H1 (cell line): ENCODE measurements around the gene WDCP. TPM values are rescaled to one million over a fixed set of nuclear protein-coding genes. Genes with fewer than 3 reads are reported as not detected.

Source experiments
- polyA plus RNA-seq, 7 experiments: library from polyadenylated mRNA; depleted of rRNA in 3 of 7; stranded (reverse) in 5 of 7; unstranded in 2 of 7; fragments of >200 nt in 5 of 7; fragments of 200-250 nt in 2 of 7; gene quantifications; 1 replicate in 5 of 7; 2 replicates in 1 of 7; 4 replicates in 1 of 7; pipeline versions ENCODE4 v1.2.1 to v1.2.3, GENCODE V29; 2011 to 2013; ENCODE audit warnings: missing spikeins in 2 of 7, mixed read lengths in 2 of 7
- total RNA-seq: library from RNA; stranded (reverse); fragmentation: NEBNext Ultra II Directional; extraction: Animal tissue kit (Norgen Biotek cat#: 25700); gene quantifications from 2 replicates; pipeline ENCODE4 v1.2.1, GENCODE V29; 2021
- TF ChIP-seq, protein P1 (sequence below): fragments of 300-600 bp; sonication (generic); IDR thresholded peaks from 2 replicates; pipeline ENCODE4 v1.7.1; 2012; ENCODE audit warnings: low read length, moderate library complexity, mild to moderate bottlenecking, inconsistent platforms; ENCODE audit not compliant: insufficient replicate concordance
- TF ChIP-seq, protein P2 (sequence below), 3 experiments: IDR thresholded peaks; 1 replicate in 2 of 3; 2 replicates in 1 of 3; pipeline versions ENCODE4 v1.5.1 to v1.6.1; 2011; ENCODE audit warnings: low read length in 3 of 3, mild to moderate bottlenecking in 3 of 3, inconsistent platforms in 2 of 3, low read depth in 1 of 3, moderate library complexity in 1 of 3; ENCODE audit not compliant: insufficient read depth in 1 of 3; ENCODE audit errors: control extremely low read depth in 1 of 3

The WDCP gene
- total and polyA plus RNA-seq, 2 of the 8 experiments (the other 6 are each of a cell fraction or from before 2014, with no cell fraction given): 19.2 to 40.1 TPM

DNA sequence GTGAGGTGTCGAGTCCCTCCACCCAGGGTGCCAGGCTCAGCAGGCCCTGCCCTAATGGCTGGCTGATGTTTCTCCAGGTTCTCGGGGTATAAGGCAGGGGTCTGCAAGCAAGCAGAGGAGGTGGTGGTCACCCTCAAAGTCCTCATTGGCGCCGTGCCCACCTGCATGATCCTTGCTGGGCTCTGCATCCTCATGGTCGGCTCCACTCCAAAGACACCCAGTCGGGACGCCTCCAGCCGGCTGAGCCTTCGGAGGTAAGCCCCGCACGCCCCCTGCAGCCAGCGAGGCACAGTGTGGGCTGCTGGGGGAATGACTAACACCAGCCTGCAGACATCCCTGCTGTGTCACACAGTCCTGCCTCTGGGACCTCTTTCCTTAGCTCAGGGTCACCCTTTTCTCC, 23.2 kb downstream of the WDCP start (continued):
- TF ChIP-seq, protein P1, sequence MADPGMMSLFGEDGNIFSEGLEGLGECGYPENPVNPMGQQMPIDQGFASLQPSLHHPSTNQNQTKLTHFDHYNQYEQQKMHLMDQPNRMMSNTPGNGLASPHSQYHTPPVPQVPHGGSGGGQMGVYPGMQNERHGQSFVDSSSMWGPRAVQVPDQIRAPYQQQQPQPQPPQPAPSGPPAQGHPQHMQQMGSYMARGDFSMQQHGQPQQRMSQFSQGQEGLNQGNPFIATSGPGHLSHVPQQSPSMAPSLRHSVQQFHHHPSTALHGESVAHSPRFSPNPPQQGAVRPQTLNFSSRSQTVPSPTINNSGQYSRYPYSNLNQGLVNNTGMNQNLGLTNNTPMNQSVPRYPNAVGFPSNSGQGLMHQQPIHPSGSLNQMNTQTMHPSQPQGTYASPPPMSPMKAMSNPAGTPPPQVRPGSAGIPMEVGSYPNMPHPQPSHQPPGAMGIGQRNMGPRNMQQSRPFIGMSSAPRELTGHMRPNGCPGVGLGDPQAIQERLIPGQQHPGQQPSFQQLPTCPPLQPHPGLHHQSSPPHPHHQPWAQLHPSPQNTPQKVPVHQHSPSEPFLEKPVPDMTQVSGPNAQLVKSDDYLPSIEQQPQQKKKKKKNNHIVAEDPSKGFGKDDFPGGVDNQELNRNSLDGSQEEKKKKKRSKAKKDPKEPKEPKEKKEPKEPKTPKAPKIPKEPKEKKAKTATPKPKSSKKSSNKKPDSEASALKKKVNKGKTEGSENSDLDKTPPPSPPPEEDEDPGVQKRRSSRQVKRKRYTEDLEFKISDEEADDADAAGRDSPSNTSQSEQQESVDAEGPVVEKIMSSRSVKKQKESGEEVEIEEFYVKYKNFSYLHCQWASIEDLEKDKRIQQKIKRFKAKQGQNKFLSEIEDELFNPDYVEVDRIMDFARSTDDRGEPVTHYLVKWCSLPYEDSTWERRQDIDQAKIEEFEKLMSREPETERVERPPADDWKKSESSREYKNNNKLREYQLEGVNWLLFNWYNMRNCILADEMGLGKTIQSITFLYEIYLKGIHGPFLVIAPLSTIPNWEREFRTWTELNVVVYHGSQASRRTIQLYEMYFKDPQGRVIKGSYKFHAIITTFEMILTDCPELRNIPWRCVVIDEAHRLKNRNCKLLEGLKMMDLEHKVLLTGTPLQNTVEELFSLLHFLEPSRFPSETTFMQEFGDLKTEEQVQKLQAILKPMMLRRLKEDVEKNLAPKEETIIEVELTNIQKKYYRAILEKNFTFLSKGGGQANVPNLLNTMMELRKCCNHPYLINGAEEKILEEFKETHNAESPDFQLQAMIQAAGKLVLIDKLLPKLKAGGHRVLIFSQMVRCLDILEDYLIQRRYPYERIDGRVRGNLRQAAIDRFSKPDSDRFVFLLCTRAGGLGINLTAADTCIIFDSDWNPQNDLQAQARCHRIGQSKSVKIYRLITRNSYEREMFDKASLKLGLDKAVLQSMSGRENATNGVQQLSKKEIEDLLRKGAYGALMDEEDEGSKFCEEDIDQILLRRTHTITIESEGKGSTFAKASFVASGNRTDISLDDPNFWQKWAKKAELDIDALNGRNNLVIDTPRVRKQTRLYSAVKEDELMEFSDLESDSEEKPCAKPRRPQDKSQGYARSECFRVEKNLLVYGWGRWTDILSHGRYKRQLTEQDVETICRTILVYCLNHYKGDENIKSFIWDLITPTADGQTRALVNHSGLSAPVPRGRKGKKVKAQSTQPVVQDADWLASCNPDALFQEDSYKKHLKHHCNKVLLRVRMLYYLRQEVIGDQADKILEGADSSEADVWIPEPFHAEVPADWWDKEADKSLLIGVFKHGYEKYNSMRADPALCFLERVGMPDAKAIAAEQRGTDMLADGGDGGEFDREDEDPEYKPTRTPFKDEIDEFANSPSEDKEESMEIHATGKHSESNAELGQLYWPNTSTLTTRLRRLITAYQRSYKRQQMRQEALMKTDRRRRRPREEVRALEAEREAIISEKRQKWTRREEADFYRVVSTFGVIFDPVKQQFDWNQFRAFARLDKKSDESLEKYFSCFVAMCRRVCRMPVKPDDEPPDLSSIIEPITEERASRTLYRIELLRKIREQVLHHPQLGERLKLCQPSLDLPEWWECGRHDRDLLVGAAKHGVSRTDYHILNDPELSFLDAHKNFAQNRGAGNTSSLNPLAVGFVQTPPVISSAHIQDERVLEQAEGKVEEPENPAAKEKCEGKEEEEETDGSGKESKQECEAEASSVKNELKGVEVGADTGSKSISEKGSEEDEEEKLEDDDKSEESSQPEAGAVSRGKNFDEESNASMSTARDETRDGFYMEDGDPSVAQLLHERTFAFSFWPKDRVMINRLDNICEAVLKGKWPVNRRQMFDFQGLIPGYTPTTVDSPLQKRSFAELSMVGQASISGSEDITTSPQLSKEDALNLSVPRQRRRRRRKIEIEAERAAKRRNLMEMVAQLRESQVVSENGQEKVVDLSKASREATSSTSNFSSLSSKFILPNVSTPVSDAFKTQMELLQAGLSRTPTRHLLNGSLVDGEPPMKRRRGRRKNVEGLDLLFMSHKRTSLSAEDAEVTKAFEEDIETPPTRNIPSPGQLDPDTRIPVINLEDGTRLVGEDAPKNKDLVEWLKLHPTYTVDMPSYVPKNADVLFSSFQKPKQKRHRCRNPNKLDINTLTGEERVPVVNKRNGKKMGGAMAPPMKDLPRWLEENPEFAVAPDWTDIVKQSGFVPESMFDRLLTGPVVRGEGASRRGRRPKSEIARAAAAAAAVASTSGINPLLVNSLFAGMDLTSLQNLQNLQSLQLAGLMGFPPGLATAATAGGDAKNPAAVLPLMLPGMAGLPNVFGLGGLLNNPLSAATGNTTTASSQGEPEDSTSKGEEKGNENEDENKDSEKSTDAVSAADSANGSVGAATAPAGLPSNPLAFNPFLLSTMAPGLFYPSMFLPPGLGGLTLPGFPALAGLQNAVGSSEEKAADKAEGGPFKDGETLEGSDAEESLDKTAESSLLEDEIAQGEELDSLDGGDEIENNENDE: no peak
- TF ChIP-seq, protein P2, sequence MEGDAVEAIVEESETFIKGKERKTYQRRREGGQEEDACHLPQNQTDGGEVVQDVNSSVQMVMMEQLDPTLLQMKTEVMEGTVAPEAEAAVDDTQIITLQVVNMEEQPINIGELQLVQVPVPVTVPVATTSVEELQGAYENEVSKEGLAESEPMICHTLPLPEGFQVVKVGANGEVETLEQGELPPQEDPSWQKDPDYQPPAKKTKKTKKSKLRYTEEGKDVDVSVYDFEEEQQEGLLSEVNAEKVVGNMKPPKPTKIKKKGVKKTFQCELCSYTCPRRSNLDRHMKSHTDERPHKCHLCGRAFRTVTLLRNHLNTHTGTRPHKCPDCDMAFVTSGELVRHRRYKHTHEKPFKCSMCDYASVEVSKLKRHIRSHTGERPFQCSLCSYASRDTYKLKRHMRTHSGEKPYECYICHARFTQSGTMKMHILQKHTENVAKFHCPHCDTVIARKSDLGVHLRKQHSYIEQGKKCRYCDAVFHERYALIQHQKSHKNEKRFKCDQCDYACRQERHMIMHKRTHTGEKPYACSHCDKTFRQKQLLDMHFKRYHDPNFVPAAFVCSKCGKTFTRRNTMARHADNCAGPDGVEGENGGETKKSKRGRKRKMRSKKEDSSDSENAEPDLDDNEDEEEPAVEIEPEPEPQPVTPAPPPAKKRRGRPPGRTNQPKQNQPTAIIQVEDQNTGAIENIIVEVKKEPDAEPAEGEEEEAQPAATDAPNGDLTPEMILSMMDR (IDR thresholded peaks at IDR 0.05; ENCODE audit: control extremely low read depth in 1 of 3, insufficient read depth in 1 of 3, low read depth in 1 of 3, low read length in 3 of 3): peak in 2 of 3 experiments; percentile 22 to 37; a peak in 3 of 4 replicates
